GM06990 (cell line): ENCODE data around the gene TMEM163.

Experiments used
- DNase-seq: peaks from one replicate; pipeline ENCODE4 v3.0.0-alpha.2; 2011; ENCODE audit not compliant: insufficient read length; ENCODE audit errors: extremely low read depth
- H3K27me3 ChIP-seq: replicated peaks from 2 replicates; pipeline ENCODE4 v1.6.0; 2011; ENCODE audit warnings: low read length; ENCODE audit not compliant: control insufficient read depth, insufficient read depth
- H3K36me3 ChIP-seq: 2 replicates; pipeline ENCODE4 v1.5.1; 2011; ENCODE audit warnings: low read length; ENCODE audit not compliant: control insufficient read depth, insufficient read depth
- H3K4me3 ChIP-seq: replicated peaks from 2 replicates; pipeline ENCODE4 v1.5.1; 2011; ENCODE audit warnings: low read depth, mild to moderate bottlenecking, control low read depth, low read length
- TF ChIP-seq, protein P1 (sequence below): IDR thresholded peaks from 2 replicates; pipeline ENCODE4 v1.5.1; 2011; ENCODE audit warnings: low read length, control low read depth, mild to moderate bottlenecking, inconsistent platforms; ENCODE audit not compliant: insufficient read depth, poor library complexity, severe bottlenecking

Gene TMEM163

DNA sequence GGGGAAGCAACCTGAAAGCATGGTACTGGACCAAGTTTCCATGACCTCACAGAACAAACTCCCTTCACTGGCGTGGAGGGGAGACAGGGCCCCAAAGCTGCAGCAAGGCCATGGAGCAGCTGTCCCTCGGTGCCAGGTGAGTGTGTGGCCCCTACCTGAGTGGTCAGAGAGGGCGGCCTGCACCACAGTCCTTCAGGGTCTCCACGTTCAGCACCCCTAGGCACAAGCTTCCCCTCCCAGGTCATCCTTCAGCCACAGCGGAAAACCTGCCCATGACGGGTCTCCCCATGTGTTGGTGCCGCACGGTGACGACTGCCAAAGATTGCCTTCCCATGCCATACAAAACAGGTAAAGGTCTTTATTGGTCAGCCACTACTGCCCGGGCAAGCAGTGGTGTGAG is 263.4 kb downstream of the TMEM163 start:
- Histone ChIP-seq H3K36me3 (peaks cover 8% of the 10 kb centered on the region), H3K4me3 (no peak overlapping the region), H3K27me3 (no peaks in the 10 kb centered on the region)
- no peak for DNase-seq
- TF ChIP-seq, protein P1, sequence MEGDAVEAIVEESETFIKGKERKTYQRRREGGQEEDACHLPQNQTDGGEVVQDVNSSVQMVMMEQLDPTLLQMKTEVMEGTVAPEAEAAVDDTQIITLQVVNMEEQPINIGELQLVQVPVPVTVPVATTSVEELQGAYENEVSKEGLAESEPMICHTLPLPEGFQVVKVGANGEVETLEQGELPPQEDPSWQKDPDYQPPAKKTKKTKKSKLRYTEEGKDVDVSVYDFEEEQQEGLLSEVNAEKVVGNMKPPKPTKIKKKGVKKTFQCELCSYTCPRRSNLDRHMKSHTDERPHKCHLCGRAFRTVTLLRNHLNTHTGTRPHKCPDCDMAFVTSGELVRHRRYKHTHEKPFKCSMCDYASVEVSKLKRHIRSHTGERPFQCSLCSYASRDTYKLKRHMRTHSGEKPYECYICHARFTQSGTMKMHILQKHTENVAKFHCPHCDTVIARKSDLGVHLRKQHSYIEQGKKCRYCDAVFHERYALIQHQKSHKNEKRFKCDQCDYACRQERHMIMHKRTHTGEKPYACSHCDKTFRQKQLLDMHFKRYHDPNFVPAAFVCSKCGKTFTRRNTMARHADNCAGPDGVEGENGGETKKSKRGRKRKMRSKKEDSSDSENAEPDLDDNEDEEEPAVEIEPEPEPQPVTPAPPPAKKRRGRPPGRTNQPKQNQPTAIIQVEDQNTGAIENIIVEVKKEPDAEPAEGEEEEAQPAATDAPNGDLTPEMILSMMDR: no peak

DNA sequence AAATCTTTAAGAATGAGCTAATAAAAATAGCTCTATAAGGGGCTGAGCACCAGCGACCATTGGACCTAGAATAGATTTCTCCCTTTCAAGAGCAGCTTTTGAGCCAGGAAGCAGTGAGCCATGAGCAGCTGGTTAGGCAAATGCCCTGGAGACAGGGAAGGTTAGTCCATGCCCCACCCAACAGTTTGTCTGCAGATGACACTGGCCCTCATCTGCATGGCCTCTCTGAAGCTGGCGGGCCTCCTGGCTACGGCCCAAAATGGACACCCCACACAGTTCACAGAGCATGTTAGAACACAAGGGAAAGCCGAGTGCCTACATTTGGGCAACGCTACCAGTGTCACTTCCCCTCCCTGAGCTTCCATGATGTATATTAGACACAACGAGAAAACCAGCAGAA is 263.9 kb downstream of the TMEM163 start:
- H3K36me3 ChIP-seq: peaks cover 9% of the 10 kb centered on the region
- TF ChIP-seq, protein P1: no peak
- no peak for DNase-seq
- H3K4me3 ChIP-seq: no peak overlapping the region
- H3K27me3 ChIP-seq: no peaks in the 10 kb centered on the region

DNA sequence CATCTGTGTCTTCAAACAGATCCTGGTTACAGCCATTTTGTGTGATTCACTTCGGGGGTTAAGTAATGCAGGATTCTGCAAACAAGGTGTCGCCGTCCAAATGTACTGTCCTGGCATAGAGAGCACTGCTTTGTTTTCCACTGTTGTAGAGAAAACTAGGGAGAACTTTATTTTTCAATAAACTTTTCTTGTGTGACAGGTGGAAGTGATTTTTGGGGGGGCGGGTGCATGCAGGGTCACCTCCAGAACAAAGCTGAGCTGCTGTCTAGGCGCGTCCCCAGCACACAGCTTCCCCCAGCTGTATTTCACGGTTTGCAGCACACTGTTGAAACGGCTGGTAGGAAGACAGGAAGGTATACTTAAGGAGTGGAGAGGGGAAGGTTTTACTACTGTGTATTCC is 264.4 kb downstream of the TMEM163 start:
- no peaks in the 10 kb centered on the region for H3K27me3 ChIP-seq
- H3K36me3 ChIP-seq: peaks cover 12% of the 10 kb centered on the region
- H3K4me3 ChIP-seq: no peak overlapping the region
- DNase-seq: no peak
- TF ChIP-seq, protein P1: no peak

DNA sequence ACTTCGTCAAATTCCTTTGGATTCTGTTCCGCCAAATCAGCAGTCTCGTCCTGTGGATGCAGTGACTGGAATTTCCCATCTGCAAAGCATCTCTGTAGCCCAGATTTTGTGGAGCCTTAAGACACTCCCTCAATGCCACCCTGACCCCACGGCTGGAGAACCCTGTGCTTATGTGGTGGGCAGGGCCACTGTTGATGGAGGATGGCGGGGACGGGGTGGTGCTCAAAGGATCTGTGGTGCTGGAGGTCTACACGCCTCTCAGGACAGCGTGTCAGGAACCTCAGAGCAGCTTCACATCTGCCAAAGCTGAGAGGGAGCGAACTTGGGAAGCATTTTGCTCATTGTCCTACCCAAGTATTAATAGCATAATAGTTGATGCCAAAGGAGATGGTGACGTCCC is 264.8 kb downstream of the TMEM163 start:
- peaks cover 14% of the 10 kb centered on the region for H3K36me3 ChIP-seq
- no peaks in the 10 kb centered on the region for H3K27me3 ChIP-seq
- DNase-seq: no peak
- no peak overlapping the region for H3K4me3 ChIP-seq
- TF ChIP-seq, protein P1: no peak

DNA sequence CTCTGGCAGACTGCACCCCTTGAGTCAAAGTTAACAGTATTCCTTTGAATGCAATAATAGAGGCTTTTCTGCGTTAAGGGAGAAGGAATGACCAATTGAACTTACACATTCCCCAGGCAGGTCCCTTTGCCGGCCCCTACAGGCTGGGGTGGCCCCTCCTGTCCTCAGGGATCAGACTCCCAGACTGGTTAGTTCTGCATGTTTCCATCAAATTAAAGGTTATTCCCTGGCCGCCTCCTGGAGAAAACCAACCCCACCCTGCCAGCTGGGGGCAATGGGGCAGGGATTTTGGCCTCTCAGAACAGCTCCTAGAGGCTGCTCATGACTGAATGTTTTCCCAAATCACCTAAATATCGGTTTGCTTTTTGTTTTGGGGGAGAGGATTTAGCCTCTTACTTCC is 265.3 kb downstream of the TMEM163 start:
- Histone ChIP-seq H3K27me3 (no peaks in the 10 kb centered on the region), H3K36me3 (peaks cover 19% of the 10 kb centered on the region), H3K4me3 (no peak overlapping the region)
- TF ChIP-seq, protein P1: no peak
- DNase-seq: no peak

DNA sequence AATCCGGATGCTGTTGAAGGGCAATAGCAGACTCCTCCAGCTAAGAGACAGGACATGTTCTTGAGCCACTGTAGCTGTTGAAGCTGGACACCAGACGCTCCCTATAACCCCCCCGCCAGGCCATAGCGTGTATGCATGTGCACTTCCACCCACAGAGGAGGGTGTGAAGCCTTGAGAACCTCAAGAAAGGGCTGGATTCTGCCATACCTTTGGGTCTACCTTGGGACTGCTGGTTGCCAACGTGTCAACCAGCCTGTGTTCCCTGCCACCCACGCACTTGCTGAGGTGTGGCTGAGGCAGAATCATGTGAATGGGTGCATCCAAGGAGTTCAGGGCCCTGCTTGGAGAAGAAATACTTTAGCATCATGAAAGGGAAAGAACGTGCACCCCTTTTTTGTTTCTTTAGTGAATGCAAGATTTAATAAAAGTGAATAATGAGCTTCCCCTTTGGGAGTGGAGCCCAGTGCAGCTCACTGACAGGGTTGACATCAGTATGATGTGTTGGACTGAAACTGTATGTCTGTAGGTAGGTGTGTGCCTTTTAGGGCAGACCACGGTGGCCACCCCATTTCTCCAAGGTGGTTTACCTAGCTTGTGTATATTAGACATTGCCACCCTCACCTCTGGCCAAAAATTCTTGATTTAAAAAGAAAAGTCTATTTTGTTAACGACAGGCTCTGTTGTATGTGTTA is 266.6 kb downstream of the TMEM163 start:
- TF ChIP-seq, protein P1: no peak
- DNase-seq: no peak
- no peak overlapping the region for H3K4me3 ChIP-seq

More for the DNA sequence above, 266.6 kb downstream of the TMEM163 start:
- Histone ChIP-seq H3K27me3 (no peaks in the 10 kb centered on the region), H3K36me3 (peaks cover 26% of the 10 kb centered on the region)
